Left ventricle myocardium inferior (tissue), 1 donor: ENCODE results near the gene HLA-DQB1. TPM values are rescaled to one million over a fixed set of nuclear protein-coding genes. Genes with fewer than 3 reads are reported as not detected.

Source experiments
- DNase-seq: peaks from one replicate; pipeline ENCODE4 v3.0.0-alpha.2; 2020
- H3K27ac ChIP-seq: fragments of 200-600 bp; replicated peaks from 2 replicates; pipeline ENCODE4 v1.8.0; 2021
- H3K27me3 ChIP-seq: fragments of 200-600 bp; 2 replicates; pipeline ENCODE4 v1.8.0; 2021; ENCODE audit warnings: low read depth
- H3K36me3 ChIP-seq: fragments of 200-600 bp; 2 replicates; pipeline ENCODE4 v1.8.0; 2021
- H3K4me1 ChIP-seq: fragments of 200-600 bp; 2 replicates; pipeline ENCODE4 v1.8.0; 2021
- H3K4me3 ChIP-seq: fragments of 200-600 bp; 2 replicates; pipeline ENCODE4 v1.8.0; 2021; ENCODE audit warnings: mild to moderate bottlenecking, moderate library complexity
- H3K9me3 ChIP-seq: fragments of 200-600 bp; replicated peaks from 2 replicates; pipeline ENCODE4 v1.8.0; 2021
- CTCF ChIP-seq: fragments of 200-600 bp; IDR thresholded peaks from 2 replicates; pipeline ENCODE4 v1.8.0; 2021; ENCODE audit warnings: antibody characterized with exemption, mild to moderate bottlenecking, borderline replicate concordance
- intact Hi-C: fragments of 100-400 bp; cut with micrococcal nuclease; formaldehyde crosslinking; loops from one replicate; pipeline ENCODE4 v1.11.0; 2022
- total RNA-seq: library from RNA; stranded (reverse); fragmentation: NEBNext Ultra II Directional; extraction: Animal tissue kit (Norgen Biotek cat#: 25700); gene quantifications from one replicate; pipeline ENCODE4 v1.2.1, GENCODE V29; 2021
- donor health status: DM: no; HTN: yes; CAD: no; lungs with severe emphysema.

Gene HLA-DQB1
- total RNA-seq, 1 donor from 2014 or later: 2.0 TPM

GRCh38 chr6:32627249-32627648 lies 39.2 kb downstream of the HLA-DQB1 start:
- intact Hi-C loops: no loop called here
- Histone ChIP-seq H3K36me3 (no peaks in the 10 kb centered on the region), H3K9me3 (peaks cover 5% of the 10 kb centered on the region), H3K4me1 (no peaks in the 10 kb centered on the region), H3K27ac (no peak overlapping the region), H3K4me3 (no peak overlapping the region), H3K27me3 (no peaks in the 10 kb centered on the region)
- no peak for DNase-seq
- no peak for TF ChIP-seq CTCF

GRCh38 chr6:32625137-32625536 lies 41.3 kb downstream of the HLA-DQB1 start:
- Histone ChIP-seq H3K27me3 (no peaks in the 10 kb centered on the region), H3K27ac (no peak overlapping the region), H3K4me3 (no peak overlapping the region), H3K9me3 (peaks cover 5% of the 10 kb centered on the region), H3K4me1 (no peaks in the 10 kb centered on the region), H3K36me3 (no peaks in the 10 kb centered on the region)
- intact Hi-C loops: no loop called here
- no peak for TF ChIP-seq CTCF
- DNase-seq: no peak

- intact Hi-C loops: no loop called here
- DNase-seq: no peak
Measured at GRCh38 chr6:32624565-32624964, 41.9 kb downstream of the HLA-DQB1 start.

GRCh38 chr6:32623693-32624092 lies 42.8 kb downstream of the HLA-DQB1 start:
- no peak for DNase-seq
- Histone ChIP-seq H3K36me3 (no peaks in the 10 kb centered on the region), H3K4me1 (no peaks in the 10 kb centered on the region), H3K4me3 (no peak overlapping the region), H3K27ac (no peak overlapping the region), H3K27me3 (no peaks in the 10 kb centered on the region), H3K9me3 (peaks cover under 1% of the 10 kb centered on the region)
- intact Hi-C loops: no loop called here
- no peak for TF ChIP-seq CTCF

More at GRCh38 chr6:32624565-32624964, 41.9 kb downstream of the HLA-DQB1 start:
- Histone ChIP-seq H3K27ac (no peak overlapping the region), H3K27me3 (no peaks in the 10 kb centered on the region), H3K36me3 (no peaks in the 10 kb centered on the region), H3K9me3 (no peaks in the 10 kb centered on the region), H3K4me1 (no peaks in the 10 kb centered on the region), H3K4me3 (no peak overlapping the region)
- no peak for TF ChIP-seq CTCF

- no peak for DNase-seq
- H3K36me3 ChIP-seq: no peaks in the 10 kb centered on the region
- no peaks in the 10 kb centered on the region for H3K4me1 ChIP-seq
- H3K27ac ChIP-seq: no peak overlapping the region
- no peaks in the 10 kb centered on the region for H3K27me3 ChIP-seq
- H3K4me3 ChIP-seq: no peak overlapping the region
- peak; percentile 35 for TF ChIP-seq CTCF
- peaks cover 10% of the 10 kb centered on the region for H3K9me3 ChIP-seq
- intact Hi-C loops: no loop called here
Measured at GRCh38 chr6:32622545-32623401, 43.7 kb downstream of the HLA-DQB1 start.
